Ishikawa (cell line): Measurements from ENCODE around the gene EXOC3.

Source experiments
- CREB1 ChIP-seq: IDR thresholded peaks from 2 replicates; pipeline ENCODE4 v1.6.1; 2012; ENCODE audit warnings: low read depth
- FOXM1 ChIP-seq: IDR thresholded peaks from 2 replicates; pipeline ENCODE4 v1.6.1; 2012; ENCODE audit warnings: low read depth, borderline replicate concordance
- MAX ChIP-seq: IDR thresholded peaks from 2 replicates; pipeline ENCODE4 v1.6.1; 2012
- NFIC ChIP-seq: IDR thresholded peaks from 2 replicates; pipeline ENCODE4 v1.6.1; 2012
- RAD21 ChIP-seq: IDR thresholded peaks from 2 replicates; pipeline ENCODE4 v1.6.1; 2012; ENCODE audit warnings: low read depth
- TAF1 ChIP-seq: IDR thresholded peaks from 2 replicates; pipeline ENCODE4 v1.6.1; 2012; ENCODE audit warnings: low read depth, mild to moderate bottlenecking
- YY1 ChIP-seq: IDR thresholded peaks from 2 replicates; pipeline ENCODE4 v1.6.1; 2012; ENCODE audit warnings: low read depth
- ZBTB7A ChIP-seq: IDR thresholded peaks from 2 replicates; pipeline ENCODE4 v1.6.1; 2012; ENCODE audit warnings: low read depth
- TF ChIP-seq, protein P1 (sequence below): IDR thresholded peaks from 2 replicates; pipeline ENCODE4 v1.6.1; 2012; ENCODE audit warnings: low read depth, mild to moderate bottlenecking

- TF ChIP-seq, protein P1, sequence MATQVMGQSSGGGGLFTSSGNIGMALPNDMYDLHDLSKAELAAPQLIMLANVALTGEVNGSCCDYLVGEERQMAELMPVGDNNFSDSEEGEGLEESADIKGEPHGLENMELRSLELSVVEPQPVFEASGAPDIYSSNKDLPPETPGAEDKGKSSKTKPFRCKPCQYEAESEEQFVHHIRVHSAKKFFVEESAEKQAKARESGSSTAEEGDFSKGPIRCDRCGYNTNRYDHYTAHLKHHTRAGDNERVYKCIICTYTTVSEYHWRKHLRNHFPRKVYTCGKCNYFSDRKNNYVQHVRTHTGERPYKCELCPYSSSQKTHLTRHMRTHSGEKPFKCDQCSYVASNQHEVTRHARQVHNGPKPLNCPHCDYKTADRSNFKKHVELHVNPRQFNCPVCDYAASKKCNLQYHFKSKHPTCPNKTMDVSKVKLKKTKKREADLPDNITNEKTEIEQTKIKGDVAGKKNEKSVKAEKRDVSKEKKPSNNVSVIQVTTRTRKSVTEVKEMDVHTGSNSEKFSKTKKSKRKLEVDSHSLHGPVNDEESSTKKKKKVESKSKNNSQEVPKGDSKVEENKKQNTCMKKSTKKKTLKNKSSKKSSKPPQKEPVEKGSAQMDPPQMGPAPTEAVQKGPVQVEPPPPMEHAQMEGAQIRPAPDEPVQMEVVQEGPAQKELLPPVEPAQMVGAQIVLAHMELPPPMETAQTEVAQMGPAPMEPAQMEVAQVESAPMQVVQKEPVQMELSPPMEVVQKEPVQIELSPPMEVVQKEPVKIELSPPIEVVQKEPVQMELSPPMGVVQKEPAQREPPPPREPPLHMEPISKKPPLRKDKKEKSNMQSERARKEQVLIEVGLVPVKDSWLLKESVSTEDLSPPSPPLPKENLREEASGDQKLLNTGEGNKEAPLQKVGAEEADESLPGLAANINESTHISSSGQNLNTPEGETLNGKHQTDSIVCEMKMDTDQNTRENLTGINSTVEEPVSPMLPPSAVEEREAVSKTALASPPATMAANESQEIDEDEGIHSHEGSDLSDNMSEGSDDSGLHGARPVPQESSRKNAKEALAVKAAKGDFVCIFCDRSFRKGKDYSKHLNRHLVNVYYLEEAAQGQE = no peak
- TF ChIP-seq MAX (no peak), NFIC (no peak), RAD21 (no peak), ZBTB7A (no peak), FOXM1 (no peak), CREB1 (no peak), TAF1 (no peak), YY1 (no peak)
These were observed 20.4 kb upstream of the EXOC3 start for GRCh38 chr5:422323-423232.
